ENCODE measurements around the gene CCDC57. TPM values are rescaled to one million over a fixed set of nuclear protein-coding genes. Genes with fewer than 3 reads are reported as not detected.

The CCDC57 gene
- total RNA-seq, 1 experiment from 2014 or later, result 4.7 TPM

DNA sequence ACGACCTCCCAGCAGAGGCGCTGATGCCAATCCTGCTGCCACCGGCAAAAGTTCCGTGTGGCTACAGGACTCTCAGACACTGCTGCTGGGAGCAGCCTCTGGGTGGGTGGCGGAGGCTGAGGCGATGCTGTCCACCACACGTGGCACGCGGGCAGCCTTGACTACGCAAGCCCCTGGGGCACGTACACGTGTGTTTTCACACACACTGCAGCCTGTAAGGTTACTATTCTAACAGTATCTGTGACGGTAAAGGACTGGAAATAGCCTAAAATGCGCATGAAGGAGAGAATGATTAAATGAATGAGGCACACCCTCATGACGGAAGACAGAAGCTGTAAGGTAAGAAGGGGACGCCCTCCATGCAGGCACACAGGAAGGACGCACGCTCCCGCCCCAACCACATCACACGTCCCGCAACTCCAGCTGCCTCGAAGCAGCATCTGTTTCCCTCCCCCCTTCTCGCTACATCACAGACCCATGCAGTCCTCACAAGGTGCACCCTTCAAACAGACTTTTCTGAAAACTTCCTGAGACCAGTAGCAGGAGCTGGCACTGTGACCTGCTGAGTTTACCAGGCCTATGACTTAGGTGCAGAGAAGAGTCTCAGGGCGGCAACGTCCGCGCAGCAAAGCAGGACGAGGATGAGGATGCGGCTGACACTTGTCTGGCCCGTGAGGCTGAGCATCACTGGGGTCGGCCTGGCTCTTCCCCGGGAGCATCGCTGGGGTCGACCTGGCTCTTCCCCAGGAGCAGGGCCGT lies 85.9 kb downstream of the CCDC57 start:
- no peak for DNase-seq (ENCODE audit: low spot score)

DNA sequence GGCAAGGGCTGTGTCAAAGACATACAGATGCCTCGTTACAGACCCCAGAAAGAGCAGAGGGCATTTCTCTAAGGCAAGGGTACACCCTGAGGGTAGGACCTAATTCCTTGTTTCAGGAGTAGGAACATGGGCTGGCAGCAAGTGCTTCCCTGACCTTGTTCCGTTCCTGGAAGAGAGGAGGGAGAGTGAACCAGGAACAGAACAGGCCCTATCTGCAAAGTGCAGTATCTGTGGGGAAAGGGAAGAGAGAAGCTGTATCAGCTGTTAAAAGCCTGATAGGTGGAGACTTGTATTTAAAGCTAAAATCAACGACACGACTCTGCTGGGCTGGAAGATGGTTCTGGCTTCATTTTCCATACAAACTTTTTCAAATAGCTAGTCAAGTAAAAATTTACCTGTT lies 88.5 kb downstream of the CCDC57 start:
- no peak for DNase-seq (ENCODE audit: low spot score)

DNA sequence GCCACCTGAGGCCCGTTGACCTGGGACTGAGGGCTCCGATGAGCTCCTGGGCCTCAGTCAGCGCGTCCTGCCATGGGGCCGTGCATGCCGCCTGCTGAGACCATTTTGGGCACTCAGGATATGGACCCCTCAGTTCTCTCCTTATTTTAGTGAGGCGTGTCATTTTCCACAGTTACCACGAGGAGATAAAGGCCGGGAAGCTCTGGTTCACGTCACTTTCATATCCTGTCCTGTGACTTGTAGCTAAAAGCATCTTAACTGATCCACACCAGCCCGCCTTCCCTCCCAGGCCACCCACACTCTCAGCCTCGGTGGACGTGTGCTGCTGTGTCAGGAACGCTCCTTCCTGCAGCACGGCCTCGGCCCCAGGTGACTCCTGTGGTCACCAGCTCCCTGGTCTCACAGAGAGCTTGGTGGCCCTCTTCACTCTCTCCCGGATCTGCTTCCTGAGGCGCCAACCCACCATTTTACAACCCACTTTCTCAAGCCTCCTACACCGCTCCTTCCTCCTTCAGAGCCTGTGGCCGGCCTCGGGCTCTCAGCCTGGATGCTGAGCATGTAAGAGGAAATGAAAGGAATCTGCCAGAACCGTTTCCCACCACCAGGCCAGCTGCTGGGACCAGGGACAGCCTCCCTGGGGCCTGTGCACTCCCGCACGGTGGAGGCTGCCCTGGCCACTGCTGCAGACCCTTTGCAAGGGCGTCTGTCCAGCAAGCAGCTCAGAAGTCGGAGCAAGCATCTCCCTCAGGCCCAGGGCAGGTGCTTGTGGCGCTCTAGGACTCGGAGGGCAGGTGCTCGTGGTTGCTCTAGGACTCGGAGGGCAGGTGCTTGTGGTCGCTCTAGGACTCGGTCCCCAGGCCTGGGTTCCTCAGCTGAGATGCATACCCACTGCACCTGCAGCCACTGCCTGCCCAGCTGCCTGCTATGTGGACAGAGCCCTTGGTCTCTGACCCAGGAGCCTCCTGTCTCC lies 90.7 kb downstream of the CCDC57 start:
- DNase-seq (ENCODE audit: low spot score), result no peak

DNA sequence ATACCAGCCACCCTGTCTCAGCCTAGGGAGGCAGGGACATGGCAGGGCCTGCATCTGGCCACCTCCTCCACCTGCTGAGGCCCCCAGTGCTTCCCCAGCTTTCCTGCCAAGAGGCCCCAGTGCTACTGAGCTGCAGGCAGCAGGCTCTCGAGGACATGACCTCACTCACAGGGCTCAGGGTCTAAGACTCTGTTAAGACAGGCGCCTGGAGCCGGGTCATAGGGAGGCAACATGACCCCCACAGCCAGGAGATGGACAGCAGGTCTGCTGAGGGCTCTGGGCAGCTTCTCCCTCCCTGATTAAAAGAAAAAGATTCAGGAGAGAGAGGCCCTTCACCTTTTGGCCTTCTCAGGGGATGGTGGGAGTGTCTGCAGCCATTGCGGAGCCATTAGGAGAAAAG lies 91.4 kb downstream of the CCDC57 start:
- no peak for DNase-seq (ENCODE audit: low spot score)

DNA sequence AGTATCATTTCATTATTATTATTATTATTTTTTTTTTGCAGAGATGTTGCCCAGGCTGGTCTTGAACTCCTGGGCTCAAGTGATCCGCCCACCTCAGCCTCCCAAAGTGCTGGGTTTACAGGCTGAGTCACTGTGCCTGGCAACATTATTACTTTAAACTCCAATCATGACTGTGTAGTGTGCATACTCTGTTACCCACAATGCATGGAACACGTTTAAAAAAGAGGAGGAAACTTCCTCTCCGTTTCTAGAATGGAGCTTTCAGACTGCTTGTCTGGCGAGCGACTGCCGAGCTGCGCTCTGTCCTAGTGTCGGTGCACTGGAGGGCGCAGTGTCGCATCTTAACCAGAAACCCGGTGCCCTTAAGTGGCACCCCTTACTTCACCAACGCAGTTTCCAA lies 92.5 kb downstream of the CCDC57 start:
- DNase-seq (ENCODE audit: low spot score), result peak; percentile 65

DNA sequence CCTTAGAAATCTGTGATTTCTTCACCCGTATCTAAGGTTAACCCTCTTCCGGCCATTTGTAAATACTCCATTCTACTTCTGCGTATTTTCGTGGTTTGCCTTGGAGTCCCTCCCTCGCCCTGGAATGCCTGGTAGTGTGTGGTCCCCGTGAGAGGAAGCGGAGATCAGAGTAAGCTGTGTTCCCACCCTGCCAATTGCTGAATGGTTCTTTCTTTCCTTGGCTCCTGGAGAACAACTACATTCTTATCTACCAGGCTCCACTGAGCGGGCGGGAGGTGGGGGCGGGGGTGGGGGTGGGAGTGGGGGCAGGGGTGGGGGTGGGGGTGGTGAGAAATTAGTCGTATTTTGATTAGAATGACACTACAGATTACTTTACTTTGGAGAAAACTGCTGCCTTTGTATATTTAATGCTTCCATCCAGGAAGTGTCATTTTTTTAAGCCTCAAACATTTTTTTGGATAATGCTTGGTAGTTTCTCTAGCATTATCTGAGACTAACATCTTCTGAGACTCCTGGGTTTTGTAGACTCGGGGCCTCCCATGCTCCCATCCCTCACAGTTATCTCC lies 93.7 kb downstream of the CCDC57 start:
- no peak for DNase-seq (ENCODE audit: low spot score)

DNA sequence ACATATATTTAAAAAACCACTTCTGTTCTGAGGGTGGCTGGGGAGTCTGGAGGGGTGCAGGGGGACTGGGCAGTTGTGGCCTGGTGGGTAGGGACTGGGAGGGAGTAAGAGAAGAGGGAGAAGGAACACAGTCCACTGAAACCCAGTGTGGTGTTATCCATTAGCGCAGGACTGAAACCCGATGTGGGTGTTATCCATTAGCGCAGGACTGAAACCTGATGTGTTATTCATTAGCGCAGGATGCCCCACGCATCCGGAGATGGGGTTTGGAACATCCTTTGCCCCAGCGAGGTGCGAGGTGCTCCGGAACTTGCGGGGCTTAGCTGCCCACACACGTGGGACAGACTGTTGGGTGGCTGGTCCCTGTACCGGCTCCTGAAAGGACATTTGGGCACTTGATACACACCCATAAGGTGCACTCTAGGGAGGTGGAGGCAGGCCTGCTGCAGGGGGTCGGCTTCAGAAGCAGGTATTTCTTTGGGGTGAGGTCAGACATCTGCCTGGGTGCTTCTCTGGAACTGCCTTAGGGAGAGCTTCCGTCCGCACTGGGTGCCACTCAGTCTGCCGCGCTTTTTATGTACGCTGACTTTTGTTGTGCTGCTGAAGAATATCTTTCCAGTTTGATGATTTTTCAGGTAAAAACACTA lies 94.4 kb downstream of the CCDC57 start:
- DNase-seq (ENCODE audit: low spot score), result no peak

DNA sequence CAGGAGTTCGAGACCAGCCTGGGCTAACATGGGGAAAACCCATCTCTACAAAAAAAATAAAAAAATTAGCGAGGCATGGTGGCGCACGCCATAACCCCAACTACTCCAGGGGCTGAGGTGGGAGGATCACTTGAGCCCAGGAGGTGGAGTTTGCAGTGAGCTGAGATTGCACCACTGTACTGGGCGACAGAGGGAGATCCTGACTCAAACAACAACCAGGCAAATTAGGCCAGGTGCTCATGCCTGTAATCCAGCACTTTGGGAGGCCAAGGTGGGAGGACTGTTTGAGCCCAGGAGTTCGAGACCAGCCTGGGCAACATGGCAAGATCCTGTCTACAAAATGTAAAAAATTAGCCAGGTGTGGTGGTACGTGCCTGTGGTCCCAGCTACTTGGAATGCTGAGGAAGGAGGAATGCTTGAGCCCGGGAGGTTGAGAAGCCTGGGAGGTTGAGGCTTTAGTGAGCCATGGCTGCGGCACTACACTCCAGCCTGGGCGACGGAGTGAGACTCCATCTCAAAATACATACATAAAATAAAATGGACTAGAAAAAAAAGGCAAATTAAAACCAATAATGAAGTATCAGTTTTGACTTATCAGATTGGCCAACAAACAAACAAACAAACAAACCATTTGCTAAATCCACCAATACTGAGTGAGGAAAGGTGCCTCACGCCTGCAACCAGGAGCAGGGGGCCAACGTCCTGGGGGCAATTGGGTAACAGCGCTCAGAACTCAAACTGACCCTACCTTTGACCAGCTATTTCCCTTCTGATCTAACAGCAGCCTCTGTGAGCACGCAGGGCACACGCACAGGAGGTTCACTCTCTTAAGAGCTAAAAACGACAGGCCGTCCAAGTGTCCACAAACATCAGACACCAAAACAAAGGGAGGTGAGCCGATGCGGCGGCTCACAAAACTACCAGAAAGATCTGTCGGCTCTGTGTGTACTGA lies 95.2 kb downstream of the CCDC57 start:
- no peak for DNase-seq (ENCODE audit: low spot score)

DNA sequence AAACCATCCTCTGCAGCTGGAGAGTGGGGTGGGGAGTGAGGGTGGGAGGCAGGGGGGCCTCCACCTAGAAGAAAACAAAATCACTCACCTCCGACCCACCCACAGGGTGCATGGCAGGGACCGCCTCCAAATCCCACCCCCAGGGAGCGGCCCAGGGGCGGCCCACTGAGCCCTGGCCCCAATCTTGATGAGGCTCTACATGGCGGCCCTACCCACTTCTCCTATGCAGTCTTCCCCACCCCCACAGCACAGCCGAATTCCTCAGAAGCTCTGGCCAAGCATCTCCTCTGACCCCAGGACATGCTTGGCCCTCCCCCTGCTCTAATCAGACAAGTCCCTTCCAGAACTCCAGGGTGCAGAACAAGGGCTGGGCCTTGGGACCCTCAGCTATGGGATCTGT lies 96.4 kb downstream of the CCDC57 start:
- no peak for DNase-seq (ENCODE audit: low spot score)

DNA sequence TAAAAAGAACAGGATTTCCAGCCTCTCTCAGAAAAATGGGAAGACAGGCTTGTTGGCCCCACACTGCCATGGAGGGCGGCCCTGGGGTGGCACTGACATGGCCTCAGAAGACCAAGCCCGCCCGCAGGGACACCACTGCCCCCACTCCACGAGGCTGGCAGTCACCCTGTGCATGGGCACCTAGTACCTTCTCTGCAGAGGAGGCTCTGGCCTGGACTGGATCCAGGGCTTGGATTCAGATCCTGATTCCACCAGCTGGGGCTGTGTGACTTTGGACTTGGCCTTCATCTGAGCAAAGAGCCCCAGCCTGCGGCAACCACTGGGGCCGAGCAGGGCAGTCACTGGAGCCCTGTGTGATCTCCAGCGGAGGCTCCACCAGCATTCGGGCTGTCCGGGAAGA lies 97.8 kb downstream of the CCDC57 start:
- no peak for DNase-seq (ENCODE audit: low spot score)

DNA sequence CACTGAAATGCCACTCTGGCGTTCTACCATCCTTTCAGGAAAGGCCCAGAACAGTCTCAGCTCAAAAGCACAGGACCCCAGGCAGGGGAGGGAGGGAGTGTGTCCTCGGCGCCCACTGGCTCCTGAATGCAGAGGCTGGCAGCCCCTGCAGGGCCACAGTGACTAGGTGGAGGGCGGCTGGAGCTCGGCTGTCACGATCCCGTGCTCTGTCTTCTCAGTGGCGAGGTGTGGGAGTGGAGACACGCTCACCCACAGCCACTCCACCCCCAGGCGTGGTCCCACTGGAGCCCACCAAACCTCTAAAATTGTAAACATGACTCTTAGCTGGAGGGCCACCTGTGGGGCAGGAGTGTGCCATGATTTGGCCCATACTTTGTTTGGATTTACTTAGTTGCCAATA lies 98.2 kb downstream of the CCDC57 start:
- no peak for DNase-seq (ENCODE audit: low spot score)

DNA sequence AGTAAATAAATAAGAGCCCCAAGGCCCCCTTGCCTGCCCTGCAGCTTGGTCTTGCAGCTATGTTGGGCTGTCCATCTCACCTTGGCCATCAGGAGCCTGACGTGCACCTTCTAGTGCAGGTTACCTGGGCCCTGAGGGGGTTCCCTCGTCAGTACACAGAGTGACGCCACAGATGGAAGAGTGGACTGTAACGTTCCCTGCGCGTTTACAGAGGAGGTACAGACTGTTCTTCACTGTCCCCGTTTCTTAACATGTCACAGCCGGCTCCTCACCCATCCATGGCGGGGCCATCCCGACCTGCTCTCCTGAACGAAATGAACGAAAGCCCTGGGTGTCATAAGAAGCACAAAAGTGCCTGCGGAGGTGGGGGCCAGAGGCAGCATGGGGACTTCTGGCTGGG lies 98.7 kb downstream of the CCDC57 start:
- no peak for DNase-seq (ENCODE audit: low spot score)

DNA sequence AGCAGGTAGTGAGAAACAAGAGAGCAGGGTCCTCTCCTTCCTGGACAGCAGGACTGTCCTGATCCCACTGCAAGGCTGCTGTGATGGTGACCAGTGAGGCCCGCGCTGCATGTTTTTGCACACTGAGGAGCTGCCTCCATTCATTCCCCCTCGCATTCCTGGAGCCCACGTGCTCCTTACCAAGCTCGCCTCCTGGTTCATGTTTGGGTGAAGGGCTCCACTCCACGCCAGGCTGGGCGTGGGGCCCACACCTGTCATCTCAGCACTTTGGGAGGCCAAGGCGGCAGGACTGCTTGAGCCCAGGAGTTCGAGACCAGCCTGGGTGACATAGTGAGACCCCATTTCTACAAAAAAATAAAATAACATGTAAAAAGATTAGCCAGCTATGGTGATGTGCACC lies 99.2 kb downstream of the CCDC57 start:
- no peak for DNase-seq (ENCODE audit: low spot score)

DNA sequence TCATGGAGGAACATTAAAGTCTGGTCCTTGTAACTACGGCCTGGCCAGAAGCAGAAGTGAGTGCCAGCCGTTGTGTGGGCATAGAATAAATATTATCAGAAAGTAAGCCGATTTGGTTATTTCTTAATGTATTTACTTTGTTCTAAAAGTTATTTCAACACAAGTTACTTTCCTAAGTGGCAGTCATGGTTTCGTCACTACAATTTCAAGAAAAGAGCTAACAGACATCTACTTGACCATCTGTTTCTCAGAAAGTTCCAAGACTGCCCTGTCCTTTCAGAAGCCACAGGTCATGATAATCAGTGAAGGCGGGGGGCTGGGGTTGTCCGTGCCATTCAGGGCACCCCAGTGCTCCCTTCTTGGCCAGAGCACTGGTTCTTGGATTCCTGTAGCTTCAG lies 99.7 kb downstream of the CCDC57 start:
- no peak for DNase-seq (ENCODE audit: low spot score)

DNA sequence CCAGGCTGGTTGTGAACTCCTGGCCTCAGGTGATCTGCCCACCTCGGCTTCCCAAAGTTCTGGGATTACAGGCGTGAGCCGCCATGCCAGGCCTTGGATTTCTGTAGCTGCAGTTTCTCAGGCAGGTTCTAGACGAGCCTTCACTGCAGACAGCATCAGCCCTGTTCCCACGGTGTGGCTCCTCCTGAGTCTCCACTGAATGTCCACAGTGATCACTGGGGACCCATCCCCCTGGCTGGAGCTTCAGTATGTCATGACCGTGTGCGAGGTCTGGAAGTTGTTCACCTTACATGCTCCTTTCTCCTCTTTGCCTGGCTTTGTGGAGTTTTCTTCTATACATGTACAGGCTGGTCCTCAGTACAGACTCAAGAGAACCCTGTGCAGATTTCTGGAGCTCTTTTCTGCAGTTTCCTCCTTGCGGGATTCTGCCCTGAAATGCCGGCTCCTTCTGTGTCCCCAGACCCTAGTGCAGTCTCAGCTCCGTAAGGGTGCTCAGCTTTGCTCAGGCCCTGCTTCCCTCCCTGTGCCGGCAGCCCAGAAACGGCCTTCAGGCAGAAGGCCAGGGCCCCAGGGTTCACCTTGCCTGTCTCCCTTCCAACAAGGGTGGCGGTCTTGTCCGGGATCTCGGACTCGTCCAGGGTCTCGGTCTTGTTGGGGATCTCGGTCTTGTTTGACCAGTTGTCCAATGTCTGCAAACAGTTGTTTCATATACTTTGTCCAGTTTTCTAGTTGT lies 100.3 kb downstream of the CCDC57 start:
- no peak for DNase-seq (ENCODE audit: low spot score)

DNA sequence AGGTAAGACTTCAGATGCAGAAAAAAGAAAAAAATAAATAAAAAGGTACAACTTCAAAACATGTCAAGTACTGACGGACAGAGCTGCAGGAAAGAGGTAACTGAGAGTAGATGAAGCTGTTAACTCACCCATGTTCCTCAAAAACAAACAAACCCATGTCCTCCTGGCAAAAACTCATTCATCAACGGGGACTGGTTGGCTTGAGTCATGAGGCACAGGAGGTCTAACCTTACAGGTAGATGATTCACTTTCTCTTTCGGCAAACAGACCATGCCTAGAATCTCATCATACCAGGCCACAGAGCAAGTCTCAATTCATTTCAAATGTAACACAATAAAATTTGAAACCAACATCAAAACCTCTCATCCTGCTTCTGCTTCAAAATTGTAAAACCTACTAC lies 102.3 kb downstream of the CCDC57 start:
- DNase-seq (ENCODE audit: low spot score), result no peak

DNA sequence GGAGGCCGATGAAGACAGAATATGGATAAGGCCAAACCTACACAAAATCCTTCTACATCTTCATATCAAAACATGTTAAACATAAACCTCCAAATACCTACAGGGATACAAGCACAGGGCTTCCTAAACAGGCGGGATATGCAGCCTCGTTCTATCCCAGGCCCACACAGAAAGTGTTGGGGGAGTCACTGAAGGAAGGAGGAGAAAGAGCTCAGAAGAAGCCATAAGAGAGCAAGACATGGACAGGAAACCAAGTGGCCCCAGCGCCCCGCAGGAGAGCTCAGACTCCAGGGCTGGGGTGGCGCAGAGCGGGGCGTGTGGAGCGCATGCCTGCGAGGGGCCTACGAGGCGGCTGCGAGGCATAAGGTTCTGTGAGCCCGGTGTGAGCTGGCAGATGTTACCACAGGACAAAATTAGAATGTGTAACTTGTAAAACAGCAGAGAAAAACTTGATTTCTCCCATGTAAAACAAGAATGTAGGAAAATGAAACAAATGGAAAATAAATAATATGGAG lies 103.6 kb downstream of the CCDC57 start:
- no peak for DNase-seq (ENCODE audit: low spot score)

DNA sequence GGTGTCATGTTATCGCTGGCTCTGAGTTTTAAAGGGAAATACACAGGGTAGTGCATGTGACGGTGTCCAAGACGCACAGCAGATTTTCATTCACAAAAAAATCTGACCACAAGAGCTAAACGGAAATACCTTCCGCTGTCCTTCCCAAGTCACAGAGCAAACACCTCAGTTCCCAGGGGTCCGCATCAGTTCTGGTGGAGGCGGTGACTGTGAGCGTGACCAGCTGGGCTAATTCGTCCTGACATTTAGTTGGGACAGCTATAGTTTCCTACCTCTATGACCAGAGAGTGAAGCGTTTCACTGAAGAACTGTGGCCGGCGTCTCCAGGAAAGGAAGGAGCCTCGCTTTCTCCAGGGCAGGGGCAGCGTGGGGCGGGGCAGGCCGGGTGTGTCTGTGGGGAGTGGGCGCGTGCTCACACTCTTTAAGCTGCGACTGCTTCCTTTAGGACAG lies 104.1 kb downstream of the CCDC57 start:
- no peak for DNase-seq (ENCODE audit: low spot score)

DNA sequence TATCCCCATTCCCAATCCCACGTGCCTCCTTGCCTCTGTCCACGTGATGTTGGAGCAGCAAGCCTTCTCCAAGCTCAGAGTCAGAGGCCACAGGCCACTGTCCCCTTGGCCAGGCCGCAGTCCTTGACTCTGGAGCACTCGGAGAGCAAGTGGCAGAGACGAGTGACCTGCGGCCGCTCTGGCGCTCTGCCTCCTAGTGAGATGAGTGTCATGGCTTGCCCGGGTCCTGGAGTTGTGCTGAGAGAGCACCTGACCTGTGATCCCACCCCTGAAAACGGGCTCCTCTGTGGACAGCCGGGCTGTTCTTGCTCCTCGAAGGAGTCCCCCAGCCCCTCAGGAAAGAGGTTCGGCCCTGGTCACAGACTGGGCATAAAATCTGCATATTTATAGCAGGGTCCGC lies 104.6 kb downstream of the CCDC57 start:
- DNase-seq (ENCODE audit: low spot score), result no peak

DNA sequence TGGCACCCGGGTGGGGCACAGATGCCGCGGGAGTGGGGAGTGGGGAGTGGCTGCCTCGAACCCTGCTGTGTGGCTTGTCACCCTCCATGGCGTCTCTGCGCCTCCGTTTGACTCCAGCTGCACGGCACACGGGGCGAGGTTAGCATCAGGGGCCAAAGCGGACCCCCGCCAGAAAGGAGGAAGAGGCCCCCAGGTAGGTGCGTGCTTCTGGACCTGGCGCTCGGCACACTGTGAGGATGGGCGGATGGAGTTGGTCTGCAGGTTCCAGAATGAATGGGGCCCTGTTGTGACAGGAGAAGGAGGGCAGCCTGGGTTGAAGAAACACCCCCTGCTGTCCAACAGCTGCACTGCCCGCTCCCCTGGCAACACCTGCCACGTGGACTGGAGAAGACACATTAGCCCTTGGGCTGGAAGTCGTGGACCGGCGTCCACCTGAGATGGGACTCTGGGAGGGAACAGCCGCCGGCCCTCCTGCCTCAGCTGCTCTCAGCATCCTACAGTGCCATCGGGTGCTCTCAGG lies 105.2 kb downstream of the CCDC57 start:
- no peak for DNase-seq (ENCODE audit: low spot score)

All from H4 (cell line).